Liver (tissue), 9 donors: ENCODE results near the gene SLC5A12. TPM values are rescaled to one million over a fixed set of nuclear protein-coding genes. Genes with fewer than 3 reads are reported as not detected.

Source experiments
- DNase-seq: peaks from one replicate; pipeline ENCODE4 v3.0.0-alpha.2; 2017; ENCODE audit warnings: low spot score
- H3K27ac ChIP-seq, 2 donors: one replicate each; pipeline ENCODE4 v1.7.0; 2013; ENCODE audit warnings: inconsistent platforms in 2 of 2, low read length in 2 of 2, control low read depth in 1 of 2, low read depth in 1 of 2, mild to moderate bottlenecking in 1 of 2
- H3K27me3 ChIP-seq, 4 donors: one replicate each; pipeline versions ENCODE4 v1.6.1 to v1.7.0; 2013; ENCODE audit warnings: low read length in 3 of 4, inconsistent platforms in 1 of 4, mild to moderate bottlenecking in 1 of 4, moderate library complexity in 1 of 4; ENCODE audit not compliant: control insufficient read depth in 4 of 4, insufficient read depth in 4 of 4
- H3K36me3 ChIP-seq, 4 donors: one replicate each; pipeline versions ENCODE4 v1.6.1 to v1.7.0; 2013; ENCODE audit warnings: low read length in 3 of 4, mild to moderate bottlenecking in 3 of 4, low read depth in 1 of 4, moderate library complexity in 1 of 4; ENCODE audit not compliant: control insufficient read depth in 4 of 4, insufficient read depth in 3 of 4
- H3K4me1 ChIP-seq, 4 donors: one replicate each; pipeline versions ENCODE4 v1.6.1 to v1.7.0; 2013; ENCODE audit warnings: low read length in 3 of 4, mild to moderate bottlenecking in 3 of 4, moderate library complexity in 1 of 4; ENCODE audit not compliant: control insufficient read depth in 4 of 4, insufficient read depth in 4 of 4
- H3K4me3 ChIP-seq, 3 donors: one replicate each; pipeline versions ENCODE4 v1.6.1 to v1.7.0; 2013; ENCODE audit warnings: low read length in 3 of 3, control low read depth in 1 of 3, low read depth in 1 of 3, mild to moderate bottlenecking in 1 of 3
- H3K9ac ChIP-seq, 2 donors: one replicate each; pipeline ENCODE4 v1.7.0; 2013; ENCODE audit warnings: low read length in 2 of 2, mild to moderate bottlenecking in 2 of 2, moderate library complexity in 2 of 2, control low read depth in 1 of 2, low read depth in 1 of 2
- H3K9me3 ChIP-seq, 4 donors: one replicate each; pipeline versions ENCODE4 v1.6.1 to v1.7.0; 2013; ENCODE audit warnings: low read length in 3 of 4; ENCODE audit not compliant: control insufficient read depth in 4 of 4
- ATF3 ChIP-seq: IDR thresholded peaks from 2 replicates; pipeline ENCODE4 v1.6.1; 2016; ENCODE audit warnings: antibody characterized with exemption
- EGR1 ChIP-seq, 2 donors: IDR thresholded peaks; 2 replicates each; pipeline ENCODE4 v1.6.1; 2016 to 2018; ENCODE audit warnings: antibody characterized with exemption in 2 of 2, low read depth in 2 of 2
- FOXA1 ChIP-seq: IDR thresholded peaks from 2 replicates; pipeline ENCODE4 v1.6.1; 2016; ENCODE audit warnings: antibody characterized with exemption
- FOXA2 ChIP-seq: IDR thresholded peaks from 2 replicates; pipeline ENCODE4 v1.6.1; 2016; ENCODE audit warnings: antibody characterized with exemption
- GABPA ChIP-seq, 2 donors: IDR thresholded peaks in 1 of 2; conservative IDR thresholded peaks in 1 of 2; 2 replicates each; pipeline ENCODE4 v1.6.1; 2016; ENCODE audit warnings: antibody characterized with exemption in 2 of 2, mild to moderate bottlenecking in 1 of 2, moderate library complexity in 1 of 2
- HNF4A ChIP-seq, 2 donors: conservative IDR thresholded peaks; 2 replicates each; pipeline ENCODE4 v1.6.1; 2016; ENCODE audit warnings: antibody characterized with exemption in 2 of 2, mild to moderate bottlenecking in 2 of 2
- HNF4G ChIP-seq: IDR thresholded peaks from 2 replicates; pipeline ENCODE4 v1.6.1; 2016; ENCODE audit warnings: antibody characterized with exemption
- JUND ChIP-seq, 2 donors: IDR thresholded peaks; 2 replicates each; pipeline ENCODE4 v1.6.1; 2016; ENCODE audit warnings: antibody characterized with exemption in 2 of 2
- NR2F2 ChIP-seq: IDR thresholded peaks from 2 replicates; pipeline ENCODE4 v1.6.1; 2016; ENCODE audit warnings: antibody characterized with exemption
- RAD21 ChIP-seq, 2 donors: IDR thresholded peaks; 2 replicates each; pipeline ENCODE4 v1.6.1; 2016; ENCODE audit warnings: antibody characterized with exemption in 2 of 2, mild to moderate bottlenecking in 2 of 2
- REST ChIP-seq: IDR thresholded peaks from 2 replicates; pipeline ENCODE4 v1.6.1; 2016; ENCODE audit warnings: antibody characterized with exemption, mild to moderate bottlenecking
- RXRA ChIP-seq, 2 donors: IDR thresholded peaks; 2 replicates each; pipeline ENCODE4 v1.6.1; 2017 to 2018; ENCODE audit warnings: antibody characterized with exemption in 2 of 2, mild to moderate bottlenecking in 1 of 2
- SP1 ChIP-seq: IDR thresholded peaks from 2 replicates; pipeline ENCODE4 v1.6.1; 2018; ENCODE audit warnings: antibody characterized with exemption, mild to moderate bottlenecking
- TAF1 ChIP-seq: conservative IDR thresholded peaks from 2 replicates; pipeline ENCODE4 v1.6.1; 2016; ENCODE audit warnings: antibody characterized with exemption, mild to moderate bottlenecking
- YY1 ChIP-seq: IDR thresholded peaks from 2 replicates; pipeline ENCODE4 v1.6.1; 2016; ENCODE audit warnings: antibody characterized with exemption, mild to moderate bottlenecking
- WGBS: extraction: QIAGEN DNeasy Blood & Tissue Kit; methylation state at CpG from one replicate; pipeline ENCODE4 v1.1.7; 2013; 5-methylcytosine and 5-hydroxymethylcytosine counted together
- polyA plus RNA-seq, 2 donors: library from polyadenylated mRNA; stranded (reverse) in 1 of 2; unstranded in 1 of 2; fragments of 200-250 nt in 1 of 2; fragments of >200 nt in 1 of 2; fragmentation: Nextera tagmentation in 1 of 2; extraction: Ambion mirVana in 1 of 2; gene quantifications; one replicate each; pipeline versions ENCODE4 v1.2.1 to v1.2.3, GENCODE V29; 2013 to 2015
- total RNA-seq, 2 donors: library from RNA; depleted of rRNA; stranded (reverse); fragments of >200 nt; gene quantifications; one replicate each; pipeline ENCODE4 v1.2.3, GENCODE V29; 2014
- TF ChIP-seq, protein P1 (sequence below): IDR thresholded peaks from 2 replicates; pipeline ENCODE4 v1.6.1; 2016; ENCODE audit warnings: antibody characterized with exemption
- TF ChIP-seq, protein P2 (sequence below): IDR thresholded peaks from 2 replicates; pipeline ENCODE4 v1.6.1; 2016; ENCODE audit warnings: antibody characterized with exemption
- TF ChIP-seq, protein P3 (sequence below): fragments of 150-350 bp; IDR thresholded peaks from 2 replicates; pipeline ENCODE4 v1.5.1; 2017; ENCODE audit warnings: improper control_type of control experiment, low read depth, low read length; ENCODE audit not compliant: missing input control
- donor health status: healthy.
- donor health status: healthy.
- donor health status: healthy.
- donor health status: healthy.
- donor health status: healthy.

SLC5A12 gene
- total and polyA plus RNA-seq, 4 donors = under 0.01 to 0.23 (median 0.03) TPM; not detected in 1

DNA sequence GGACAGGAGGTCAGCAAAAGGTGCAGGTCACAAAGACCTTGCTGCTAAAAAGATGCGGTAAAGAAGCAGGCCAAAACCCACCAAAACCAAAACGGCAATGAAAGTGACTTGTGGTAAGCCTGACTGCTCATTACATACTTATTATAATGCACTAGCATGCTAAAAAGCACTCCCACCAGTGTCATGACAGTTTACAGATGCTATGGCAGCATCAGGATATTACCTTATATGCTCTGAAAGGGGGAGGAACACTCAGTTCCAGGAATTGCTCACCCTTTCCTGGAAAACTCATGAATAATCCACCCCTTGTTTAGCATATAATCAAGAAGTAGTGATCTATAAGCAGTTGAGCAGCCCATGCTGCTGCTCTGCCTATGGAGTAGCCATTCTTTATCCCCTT is 45.2 kb upstream of the SLC5A12 start:
- H3K4me3 ChIP-seq = no peak overlapping the region
- no peaks in the 10 kb centered on the region for H3K27me3 ChIP-seq
- TF ChIP-seq, protein P1, sequence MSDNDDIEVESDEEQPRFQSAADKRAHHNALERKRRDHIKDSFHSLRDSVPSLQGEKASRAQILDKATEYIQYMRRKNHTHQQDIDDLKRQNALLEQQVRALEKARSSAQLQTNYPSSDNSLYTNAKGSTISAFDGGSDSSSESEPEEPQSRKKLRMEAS = no peak
- TF ChIP-seq SP1 (no peak), NR2F2 (no peak), FOXA1 (no peak)
- peaks cover 0 to 11% (median 5%) of the 10 kb centered on the region in 4 donors for H3K4me1 ChIP-seq
- H3K27ac ChIP-seq = no peak overlapping the region
- no peaks in the 10 kb centered on the region for H3K36me3 ChIP-seq
- H3K9me3 ChIP-seq = no peaks in the 10 kb centered on the region
- WGBS = 96% methylated on average over 2 of the region's 2 CpGs
- H3K9ac ChIP-seq = no peak overlapping the region
- DNase-seq = no peak

DNA sequence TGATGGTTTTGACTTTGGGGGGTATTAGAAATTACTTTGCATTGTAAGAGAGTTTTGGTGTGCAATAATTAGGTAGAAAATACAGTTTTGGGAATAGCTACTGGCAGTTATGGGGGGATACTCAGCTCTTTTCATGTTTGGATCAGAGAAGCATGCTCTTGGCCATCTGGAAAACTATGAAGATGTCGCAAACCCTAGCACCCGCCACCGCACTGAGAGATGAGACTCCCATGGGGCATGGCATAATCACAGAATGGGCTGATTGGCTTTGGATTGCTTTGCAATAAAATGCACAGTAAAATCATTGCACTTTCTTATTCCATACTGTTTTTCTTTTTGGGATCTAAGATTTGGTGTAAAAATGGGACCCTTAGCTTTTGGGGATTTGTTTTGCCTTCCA is 43.5 kb upstream of the SLC5A12 start:
- Histone ChIP-seq H3K27me3 (no peaks in the 10 kb centered on the region), H3K27ac (no peak overlapping the region), H3K9ac (no peak overlapping the region), H3K9me3 (no peaks in the 10 kb centered on the region), H3K4me3 (no peak overlapping the region), H3K36me3 (no peaks in the 10 kb centered on the region), H3K4me1 (peaks cover 0 to 11% (median 5%) of the 10 kb centered on the region in 4 donors)
- 92% methylated on average over 3 of the region's 3 CpGs for WGBS
- no peak for DNase-seq
- TF ChIP-seq, protein P2, sequence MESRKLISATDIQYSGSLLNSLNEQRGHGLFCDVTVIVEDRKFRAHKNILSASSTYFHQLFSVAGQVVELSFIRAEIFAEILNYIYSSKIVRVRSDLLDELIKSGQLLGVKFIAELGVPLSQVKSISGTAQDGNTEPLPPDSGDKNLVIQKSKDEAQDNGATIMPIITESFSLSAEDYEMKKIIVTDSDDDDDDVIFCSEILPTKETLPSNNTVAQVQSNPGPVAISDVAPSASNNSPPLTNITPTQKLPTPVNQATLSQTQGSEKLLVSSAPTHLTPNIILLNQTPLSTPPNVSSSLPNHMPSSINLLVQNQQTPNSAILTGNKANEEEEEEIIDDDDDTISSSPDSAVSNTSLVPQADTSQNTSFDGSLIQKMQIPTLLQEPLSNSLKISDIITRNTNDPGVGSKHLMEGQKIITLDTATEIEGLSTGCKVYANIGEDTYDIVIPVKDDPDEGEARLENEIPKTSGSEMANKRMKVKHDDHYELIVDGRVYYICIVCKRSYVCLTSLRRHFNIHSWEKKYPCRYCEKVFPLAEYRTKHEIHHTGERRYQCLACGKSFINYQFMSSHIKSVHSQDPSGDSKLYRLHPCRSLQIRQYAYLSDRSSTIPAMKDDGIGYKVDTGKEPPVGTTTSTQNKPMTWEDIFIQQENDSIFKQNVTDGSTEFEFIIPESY = no peak
- TF ChIP-seq, protein P3, sequence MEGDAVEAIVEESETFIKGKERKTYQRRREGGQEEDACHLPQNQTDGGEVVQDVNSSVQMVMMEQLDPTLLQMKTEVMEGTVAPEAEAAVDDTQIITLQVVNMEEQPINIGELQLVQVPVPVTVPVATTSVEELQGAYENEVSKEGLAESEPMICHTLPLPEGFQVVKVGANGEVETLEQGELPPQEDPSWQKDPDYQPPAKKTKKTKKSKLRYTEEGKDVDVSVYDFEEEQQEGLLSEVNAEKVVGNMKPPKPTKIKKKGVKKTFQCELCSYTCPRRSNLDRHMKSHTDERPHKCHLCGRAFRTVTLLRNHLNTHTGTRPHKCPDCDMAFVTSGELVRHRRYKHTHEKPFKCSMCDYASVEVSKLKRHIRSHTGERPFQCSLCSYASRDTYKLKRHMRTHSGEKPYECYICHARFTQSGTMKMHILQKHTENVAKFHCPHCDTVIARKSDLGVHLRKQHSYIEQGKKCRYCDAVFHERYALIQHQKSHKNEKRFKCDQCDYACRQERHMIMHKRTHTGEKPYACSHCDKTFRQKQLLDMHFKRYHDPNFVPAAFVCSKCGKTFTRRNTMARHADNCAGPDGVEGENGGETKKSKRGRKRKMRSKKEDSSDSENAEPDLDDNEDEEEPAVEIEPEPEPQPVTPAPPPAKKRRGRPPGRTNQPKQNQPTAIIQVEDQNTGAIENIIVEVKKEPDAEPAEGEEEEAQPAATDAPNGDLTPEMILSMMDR = no peak
- TF ChIP-seq HNF4G (no peak), YY1 (no peak), RXRA (IDR thresholded peaks at IDR 0.05) (no peak), ATF3 (no peak), JUND (IDR thresholded peaks at IDR 0.05) (no peak), FOXA2 (no peak), EGR1 (IDR thresholded peaks at IDR 0.05; ENCODE audit: low read depth in 2 of 2) (no peak), HNF4A (conservative IDR thresholded peaks at IDR 0.05) (no peak), REST (no peak), TAF1 (no peak), NR2F2 (no peak), GABPA (IDR thresholded peaks at IDR 0.05 in 1 of 2, conservative IDR thresholded peaks at IDR 0.05 in 1 of 2) (no peak), SP1 (no peak), RAD21 (IDR thresholded peaks at IDR 0.05) (no peak), FOXA1 (no peak)
- TF ChIP-seq, protein P1 = no peak
